GM23248 (cell line): Measurements from ENCODE around the gene TMEM253.

Experiments used
- EZH2 ChIP-seq: fragments of 200-600 bp; sonication (generic); IDR thresholded peaks from 2 replicates; pipeline ENCODE4 v1.6.1; 2018; ENCODE audit warnings: antibody characterized with exemption, mild to moderate bottlenecking; ENCODE audit not compliant: insufficient read depth, poor library complexity, severe bottlenecking
- EZH2phosphoT487 ChIP-seq: fragments of 200-600 bp; sonication (generic); IDR thresholded peaks from 2 replicates; pipeline ENCODE4 v1.6.1; 2018; ENCODE audit warnings: antibody characterized with exemption, moderate library complexity, mild to moderate bottlenecking, low read depth; ENCODE audit not compliant: insufficient read depth

- TF ChIP-seq EZH2 = no peak
- TF ChIP-seq EZH2phosphoT487 = no peak
Measured at GRCh38 chr14:21089271-21089670, 11.6 kb upstream of the TMEM253 start.
